RPMI8226 (cell line): ENCODE measurements around the gene ATP9B.
"Not testable (repeated sequence)": the region's sequence is repeated elsewhere in the genome, so short reads cannot be mapped to it uniquely, and the experiment has no call there.

ENCODE experiments used
- DNase-seq: peaks from one replicate; pipeline ENCODE4 v3.0.0-alpha.2; 2015

ATP9B gene

GRCh38 chr18:79372991-79373390 is 303.8 kb downstream of the ATP9B start:
- DNase-seq, result no peak

GRCh38 chr18:79373736-79374135 is 304.5 kb downstream of the ATP9B start:
- DNase-seq, result no peak

GRCh38 chr18:79374408-79375171 is 305.4 kb downstream of the ATP9B start:
- DNase-seq, result no peak

GRCh38 chr18:79375441-79376154 is 306.4 kb downstream of the ATP9B start:
- DNase-seq, result no peak

- DNase-seq, result not testable (repeated sequence)
These were observed 307.5 kb downstream of the ATP9B start for GRCh38 chr18:79376661-79377060.

GRCh38 chr18:79377187-79377891 is 308.1 kb downstream of the ATP9B start:
- DNase-seq, result no peak

GRCh38 chr18:79378536-79379250 is 309.5 kb downstream of the ATP9B start:
- peak; percentile 68 for DNase-seq

GRCh38 chr18:79379251-79379905 is 310.2 kb downstream of the ATP9B start:
- DNase-seq, result no peak

- no peak for DNase-seq
These were observed 311.0 kb downstream of the ATP9B start for GRCh38 chr18:79379931-79380815.

- DNase-seq, result peak; percentile 69
These were observed 311.9 kb downstream of the ATP9B start for GRCh38 chr18:79380816-79381806.

GRCh38 chr18:79381811-79382311 is 312.7 kb downstream of the ATP9B start:
- DNase-seq, result no peak

GRCh38 chr18:79382681-79383387 is 313.6 kb downstream of the ATP9B start:
- no peak for DNase-seq

- DNase-seq, result no peak
These were observed 314.3 kb downstream of the ATP9B start for GRCh38 chr18:79383388-79384056.

- no peak for DNase-seq
These were observed 315.1 kb downstream of the ATP9B start for GRCh38 chr18:79384151-79384807.

GRCh38 chr18:79384834-79385233 is 315.6 kb downstream of the ATP9B start:
- DNase-seq, result no peak

- no peak for DNase-seq
These were observed 316.1 kb downstream of the ATP9B start for GRCh38 chr18:79385326-79385707.

GRCh38 chr18:79385708-79386341 is 316.6 kb downstream of the ATP9B start:
- no peak for DNase-seq

GRCh38 chr18:79386547-79386946 is 317.4 kb downstream of the ATP9B start:
- DNase-seq, result no peak
